Testis (tissue), 3 donors: Measurements from ENCODE around the gene GPR33. TPM values are rescaled to one million over a fixed set of nuclear protein-coding genes. Genes with fewer than 3 reads are reported as not detected.
"Not testable (repeated sequence)": the region's sequence is repeated elsewhere in the genome, so short reads cannot be mapped to it uniquely, and the experiment has no call there.

ENCODE experiments used
- DNase-seq: peaks from one replicate; pipeline ENCODE4 v3.0.0-alpha.2; 2019
- H3K27ac ChIP-seq, 2 donors: fragments of 200-600 bp; sonication (generic); one replicate each; pipeline ENCODE4 v1.5.1; 2019
- H3K27me3 ChIP-seq: fragments of 200-600 bp; sonication (generic); one replicate; pipeline ENCODE4 v1.5.1; 2019
- H3K36me3 ChIP-seq: fragments of 200-600 bp; sonication (generic); one replicate; pipeline ENCODE4 v1.5.1; 2017; ENCODE audit warnings: low read depth; ENCODE audit errors: missing control alignments
- H3K4me1 ChIP-seq: fragments of 200-600 bp; sonication (generic); one replicate; pipeline ENCODE4 v1.5.1; 2019
- H3K4me3 ChIP-seq, 2 donors: fragments of 200-600 bp; sonication (generic); one replicate each; pipeline ENCODE4 v1.5.1; 2017 to 2019
- H3K9me3 ChIP-seq: fragments of 200-600 bp; sonication (generic); one replicate; pipeline ENCODE4 v1.5.1; 2017
- POLR2A ChIP-seq: fragments of 450-650 bp; IDR thresholded peaks from one replicate; pipeline ENCODE4 v1.6.1; 2017; ENCODE audit warnings: antibody characterized with exemption, mild to moderate bottlenecking, moderate library complexity
- WGBS, 2 donors: methylation state at CpG; one replicate each; pipeline ENCODE4 v1.1.5; 2018; 5-methylcytosine and 5-hydroxymethylcytosine counted together
- intact Hi-C: fragments of 100-400 bp; cut with DNase I; formaldehyde crosslinking; loops from one replicate; pipeline ENCODE4 v1.15.1; 2023; ENCODE audit warnings: low total_unique reads
- polyA plus RNA-seq: library from polyadenylated mRNA; stranded (reverse); fragments of 350-450 nt; fragmentation: Illumina TruSeq; extraction: RNeasy Lipid Tissue Mini Kit (QIAGEN cat#74804); gene quantifications from one replicate; pipeline ENCODE4 v1.2.3, GENCODE V29; 2014; ENCODE audit warnings: low read depth, low replicate concordance; ENCODE audit not compliant: insufficient read depth
- total RNA-seq, 2 donors: library from RNA; depleted of rRNA; stranded (reverse); fragments of >200 nt; gene quantifications; one replicate each; pipeline ENCODE4 v1.2.3, GENCODE V29; 2016
- TF ChIP-seq, protein P1 (sequence below), 3 experiments: fragments of 450-650 bp in 2 of 3; fragments of 200-600 bp in 1 of 3; sonication (generic) in 1 of 3; IDR thresholded peaks; one replicate each; pipeline ENCODE4 v1.5.1; 2016 to 2019; ENCODE audit warnings: antibody characterized with exemption in 3 of 3, mild to moderate bottlenecking in 2 of 3, moderate library complexity in 1 of 3

GPR33 gene
- total and polyA plus RNA-seq, 3 donors from 2014 or later = 0.24 TPM; not detected in 2

DNA sequence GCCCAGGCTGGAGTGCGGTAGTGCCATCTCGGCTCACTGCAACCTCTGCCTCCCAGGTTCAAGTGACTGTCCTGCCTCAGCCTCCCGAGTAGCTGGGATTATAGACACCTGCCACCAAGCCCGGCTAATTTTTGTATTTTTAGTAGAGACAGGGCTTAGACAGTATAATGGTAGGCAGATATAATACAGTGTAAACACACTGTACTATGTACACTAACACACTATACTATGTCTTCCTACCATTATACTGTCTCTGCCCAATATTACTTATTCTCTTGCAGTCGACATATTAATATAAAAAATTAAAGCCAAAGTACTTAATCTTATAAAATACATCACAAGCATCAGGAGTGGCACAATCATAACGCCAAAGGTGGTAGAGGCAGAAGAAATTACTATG, 45.6 kb downstream of the GPR33 start:
- H3K27ac ChIP-seq = no peak overlapping the region
- DNase-seq = no peak

DNA sequence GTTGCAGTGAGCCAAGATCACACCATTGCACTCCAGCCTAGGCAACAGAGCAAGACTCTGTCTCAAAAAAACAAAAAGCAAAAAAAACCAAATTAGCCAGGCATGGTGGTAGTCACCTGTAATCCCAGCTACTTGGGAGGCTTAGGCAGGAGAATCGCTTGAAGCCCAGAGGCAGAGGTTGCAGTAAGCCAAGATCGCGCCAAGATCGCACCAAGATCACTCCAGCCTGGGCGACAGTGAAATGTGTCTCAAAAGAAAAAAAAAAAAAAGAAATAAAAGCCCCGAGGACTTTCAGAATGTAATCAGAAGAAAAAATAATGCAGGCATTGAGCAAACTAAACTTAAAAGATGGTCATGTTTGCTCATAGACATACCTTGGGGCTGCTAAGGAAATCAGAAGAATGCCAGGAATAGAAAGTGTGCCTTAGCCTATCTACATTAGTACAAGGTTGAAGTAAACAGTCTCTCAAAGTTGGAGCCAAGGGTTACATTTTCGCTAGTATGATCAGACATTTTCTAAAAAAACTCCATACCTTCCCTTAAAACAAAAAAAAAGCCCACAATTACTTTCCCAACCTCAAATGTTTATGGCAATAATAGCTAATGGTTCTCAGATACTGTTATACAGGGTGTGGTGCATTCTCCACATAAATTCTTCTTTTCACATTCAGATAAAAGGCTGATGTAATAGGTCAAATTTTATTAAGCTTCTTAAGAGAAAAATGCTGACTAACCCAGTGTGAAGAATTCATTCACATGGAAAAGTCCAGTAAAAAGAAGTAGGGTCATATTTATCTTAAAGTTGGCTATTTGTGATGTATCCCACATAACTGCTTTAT, 46.3 kb downstream of the GPR33 start:
- Histone ChIP-seq H3K27me3 (no peaks in the 10 kb centered on the region), H3K4me3 (no peak overlapping the region), H3K4me1 (peaks cover 3% of the 10 kb centered on the region), H3K9me3 (no peaks in the 10 kb centered on the region), H3K27ac (peak overlapping the region in 1 of 2 donors; percentile 11), H3K36me3 (no peaks in the 10 kb centered on the region)
- no peak for DNase-seq
- TF ChIP-seq, protein P1, sequence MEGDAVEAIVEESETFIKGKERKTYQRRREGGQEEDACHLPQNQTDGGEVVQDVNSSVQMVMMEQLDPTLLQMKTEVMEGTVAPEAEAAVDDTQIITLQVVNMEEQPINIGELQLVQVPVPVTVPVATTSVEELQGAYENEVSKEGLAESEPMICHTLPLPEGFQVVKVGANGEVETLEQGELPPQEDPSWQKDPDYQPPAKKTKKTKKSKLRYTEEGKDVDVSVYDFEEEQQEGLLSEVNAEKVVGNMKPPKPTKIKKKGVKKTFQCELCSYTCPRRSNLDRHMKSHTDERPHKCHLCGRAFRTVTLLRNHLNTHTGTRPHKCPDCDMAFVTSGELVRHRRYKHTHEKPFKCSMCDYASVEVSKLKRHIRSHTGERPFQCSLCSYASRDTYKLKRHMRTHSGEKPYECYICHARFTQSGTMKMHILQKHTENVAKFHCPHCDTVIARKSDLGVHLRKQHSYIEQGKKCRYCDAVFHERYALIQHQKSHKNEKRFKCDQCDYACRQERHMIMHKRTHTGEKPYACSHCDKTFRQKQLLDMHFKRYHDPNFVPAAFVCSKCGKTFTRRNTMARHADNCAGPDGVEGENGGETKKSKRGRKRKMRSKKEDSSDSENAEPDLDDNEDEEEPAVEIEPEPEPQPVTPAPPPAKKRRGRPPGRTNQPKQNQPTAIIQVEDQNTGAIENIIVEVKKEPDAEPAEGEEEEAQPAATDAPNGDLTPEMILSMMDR (IDR thresholded peaks at IDR 0.05) = no peak
- no peak for TF ChIP-seq POLR2A
- WGBS, 2 donors = 84 to 87% methylated on average over 7 of the region's 7 CpGs
- intact Hi-C loops = no loop called here

More for the DNA sequence above, 45.6 kb downstream of the GPR33 start:
- Histone ChIP-seq H3K36me3 (no peaks in the 10 kb centered on the region), H3K9me3 (no peaks in the 10 kb centered on the region), H3K4me1 (peaks cover 3% of the 10 kb centered on the region), H3K4me3 (no peak overlapping the region), H3K27me3 (no peaks in the 10 kb centered on the region)
- no peak for TF ChIP-seq POLR2A
- TF ChIP-seq, protein P1 (IDR thresholded peaks at IDR 0.05) = no peak
- WGBS, 2 donors = 86 to 89% methylated on average over 6 of the region's 6 CpGs
- intact Hi-C loops = no loop called here

DNA sequence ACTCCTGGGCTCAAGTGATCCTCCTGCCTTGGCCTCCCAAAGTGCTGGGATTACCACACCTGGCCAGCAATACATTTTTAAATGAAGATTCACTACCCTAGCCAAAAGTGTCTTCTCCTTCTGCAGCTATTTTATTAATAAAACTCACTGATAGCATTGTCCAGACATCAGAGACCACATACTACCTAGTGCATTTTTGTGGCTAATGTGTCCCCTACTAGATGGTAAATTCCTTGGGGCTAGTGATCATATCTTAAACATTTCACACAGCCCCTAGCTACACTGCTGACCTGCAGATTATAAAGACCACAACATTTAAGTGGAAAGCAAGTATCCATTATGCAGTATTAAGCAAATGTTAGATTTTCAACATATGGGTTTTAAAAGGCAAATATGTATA, 47.6 kb downstream of the GPR33 start:
- Histone ChIP-seq H3K4me1 (peaks cover 3% of the 10 kb centered on the region), H3K4me3 (no peak overlapping the region), H3K27ac (no peak overlapping the region), H3K27me3 (no peaks in the 10 kb centered on the region), H3K36me3 (no peaks in the 10 kb centered on the region), H3K9me3 (no peaks in the 10 kb centered on the region)
- intact Hi-C loops = no loop called here
- DNase-seq = no peak
- TF ChIP-seq POLR2A = no peak
- TF ChIP-seq, protein P1 (IDR thresholded peaks at IDR 0.05) = no peak

DNA sequence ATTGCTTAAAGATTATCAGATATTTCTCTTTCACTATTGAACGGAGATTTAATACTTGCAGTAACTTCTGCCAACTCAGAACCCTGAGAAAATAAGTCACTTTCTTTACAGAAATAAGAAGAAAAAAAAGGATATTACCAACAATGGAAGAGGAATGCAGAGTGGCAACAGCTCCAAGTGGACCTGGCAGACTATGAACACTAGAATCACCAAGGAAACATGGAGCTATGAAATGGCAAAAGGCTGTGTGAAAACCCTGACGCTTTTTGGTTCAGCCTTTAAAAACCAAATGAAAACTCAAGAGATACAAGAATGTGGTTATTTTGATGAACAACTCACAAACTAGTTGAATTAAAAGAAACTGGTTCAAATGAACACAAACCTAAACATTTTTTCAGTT, 48.3 kb downstream of the GPR33 start:
- Histone ChIP-seq H3K36me3 (no peaks in the 10 kb centered on the region), H3K9me3 (no peaks in the 10 kb centered on the region), H3K27me3 (no peaks in the 10 kb centered on the region), H3K27ac (no peak overlapping the region), H3K4me3 (no peak overlapping the region), H3K4me1 (peaks cover 3% of the 10 kb centered on the region)
- intact Hi-C loops = no loop called here
- TF ChIP-seq, protein P1 (IDR thresholded peaks at IDR 0.05) = no peak
- TF ChIP-seq POLR2A = no peak
- WGBS, 2 donors = 85 to 93% methylated on average over 2 of the region's 2 CpGs
- no peak for DNase-seq

DNA sequence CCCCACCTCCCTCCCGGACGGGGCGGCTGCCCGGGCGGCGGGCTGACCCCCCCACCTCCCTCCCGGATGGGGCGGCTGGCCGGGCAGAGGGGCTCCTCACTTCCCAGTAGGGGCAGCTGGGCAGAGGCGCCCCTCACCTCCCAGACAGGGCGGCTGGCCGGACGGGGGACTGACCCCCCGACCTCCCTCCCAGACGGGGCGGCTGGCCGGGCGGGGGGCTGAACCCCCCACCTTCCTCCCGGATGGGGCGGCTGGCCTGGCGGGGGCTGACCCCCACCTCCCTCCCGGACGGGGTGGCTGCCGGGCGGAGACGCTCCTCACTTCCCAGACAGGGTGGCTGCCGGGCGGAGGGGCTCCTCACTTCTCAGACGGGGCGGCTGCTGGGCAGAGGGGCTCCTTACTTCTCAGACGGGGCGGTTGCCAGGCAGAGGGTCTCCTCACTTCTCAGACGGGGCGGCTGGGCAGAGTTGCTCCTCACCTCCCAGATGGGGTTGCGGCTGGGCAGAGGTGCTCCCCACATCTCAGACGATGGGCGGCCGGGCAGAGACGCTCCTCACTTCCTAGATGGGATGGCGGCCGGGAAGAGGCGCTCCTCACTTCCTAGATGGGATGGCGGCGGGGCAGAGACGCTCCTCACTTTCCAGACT, 50.7 kb downstream of the GPR33 start:
- intact Hi-C loops, H3K27me3 ChIP-seq, H3K9me3 ChIP-seq, H3K4me3 ChIP-seq, H3K27ac ChIP-seq, DNase-seq, H3K4me1 ChIP-seq, H3K36me3 ChIP-seq: not testable (repeated sequence)
- 92% methylated on average over 14 of the region's 45 CpGs; no CpG with 5 or more reads in 1 of the 2 donors for WGBS, 2 donors
